ENCODE measurements around the gene HLA-DQA1.

DNA sequence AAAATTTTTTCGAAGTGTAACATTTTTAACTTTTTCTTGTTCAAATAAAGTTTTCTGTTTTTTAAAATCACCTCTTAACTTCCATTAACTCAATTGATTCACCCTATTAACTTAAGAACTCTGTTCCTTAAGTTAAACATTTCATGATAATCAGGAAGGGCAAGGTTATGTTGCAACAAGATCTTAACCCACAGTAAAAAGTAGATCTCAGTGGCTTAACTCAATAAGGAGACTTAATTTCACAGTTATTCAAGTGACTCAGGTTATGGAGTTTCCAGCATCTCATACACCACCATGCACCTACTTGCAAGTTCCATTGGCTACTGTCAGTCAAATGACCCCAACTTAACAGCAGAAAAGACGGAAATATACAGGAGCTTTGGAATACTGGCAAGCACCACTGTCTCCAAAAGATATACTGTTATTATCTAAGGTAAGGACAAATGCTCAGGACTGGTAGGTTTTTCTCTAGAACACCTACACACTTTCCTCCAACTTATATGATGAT, 18.1 kb downstream of the HLA-DQA1 start:
- TF ChIP-seq JUND (IDR thresholded peaks at IDR 0.05) (no peak), HNF4A (conservative IDR thresholded peaks at IDR 0.05) (no peak), EGR1 (IDR thresholded peaks at IDR 0.05; ENCODE audit: low read depth in 2 of 2) (no peak), SP1 (IDR thresholded peaks at IDR 0.05) (no peak)
- TF ChIP-seq, protein P1, sequence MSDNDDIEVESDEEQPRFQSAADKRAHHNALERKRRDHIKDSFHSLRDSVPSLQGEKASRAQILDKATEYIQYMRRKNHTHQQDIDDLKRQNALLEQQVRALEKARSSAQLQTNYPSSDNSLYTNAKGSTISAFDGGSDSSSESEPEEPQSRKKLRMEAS (IDR thresholded peaks at IDR 0.05) = no peak
- TF ChIP-seq, protein P2, sequence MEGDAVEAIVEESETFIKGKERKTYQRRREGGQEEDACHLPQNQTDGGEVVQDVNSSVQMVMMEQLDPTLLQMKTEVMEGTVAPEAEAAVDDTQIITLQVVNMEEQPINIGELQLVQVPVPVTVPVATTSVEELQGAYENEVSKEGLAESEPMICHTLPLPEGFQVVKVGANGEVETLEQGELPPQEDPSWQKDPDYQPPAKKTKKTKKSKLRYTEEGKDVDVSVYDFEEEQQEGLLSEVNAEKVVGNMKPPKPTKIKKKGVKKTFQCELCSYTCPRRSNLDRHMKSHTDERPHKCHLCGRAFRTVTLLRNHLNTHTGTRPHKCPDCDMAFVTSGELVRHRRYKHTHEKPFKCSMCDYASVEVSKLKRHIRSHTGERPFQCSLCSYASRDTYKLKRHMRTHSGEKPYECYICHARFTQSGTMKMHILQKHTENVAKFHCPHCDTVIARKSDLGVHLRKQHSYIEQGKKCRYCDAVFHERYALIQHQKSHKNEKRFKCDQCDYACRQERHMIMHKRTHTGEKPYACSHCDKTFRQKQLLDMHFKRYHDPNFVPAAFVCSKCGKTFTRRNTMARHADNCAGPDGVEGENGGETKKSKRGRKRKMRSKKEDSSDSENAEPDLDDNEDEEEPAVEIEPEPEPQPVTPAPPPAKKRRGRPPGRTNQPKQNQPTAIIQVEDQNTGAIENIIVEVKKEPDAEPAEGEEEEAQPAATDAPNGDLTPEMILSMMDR (IDR thresholded peaks at IDR 0.05; ENCODE audit: low read depth, low read length, missing input control) = no peak

Measured in liver (tissue), 3 donors.